Measurements from ENCODE around the gene C17orf113. TPM values are rescaled to one million over a fixed set of nuclear protein-coding genes. Genes with fewer than 3 reads are reported as not detected.

C17orf113 gene
- total RNA-seq, 3 donors from 2014 or later (not counting 1 experiment from before 2014, with no cell fraction given): 0.25 to 0.28 (median 0.26) TPM

- Histone ChIP-seq H3K27ac (ENCODE audit: low read length) (no peak overlapping the region), H3K9me3 (ENCODE audit: control insufficient read depth, insufficient read depth, low read length) (no peaks in the 10 kb centered on the region), H3K4me3 (ENCODE audit: low read length) (no peak overlapping the region), H3K27me3 (ENCODE audit: control insufficient read depth, insufficient read depth, low read length) (no peaks in the 10 kb centered on the region), H3K36me3 (ENCODE audit: control insufficient read depth, insufficient read depth, low read length) (peaks cover 38% of the 10 kb centered on the region), H3K4me1 (ENCODE audit: control insufficient read depth, insufficient read depth, low read length) (no peaks in the 10 kb centered on the region)
- Mint-ChIP-seq H3K27ac (peak overlapping the region in 1 of 2 donors; percentile 41), H3K9me3 (no peaks in the 10 kb centered on the region), H3K4me3 (no peak overlapping the region), H3K4me1 (peaks cover 40 to 41% of the 10 kb centered on the region in 2 donors), H3K36me3 (no peaks in the 10 kb centered on the region), H3K27me3 (ENCODE audit: low read depth in 2 of 2) (no peaks in the 10 kb centered on the region)
- TF ChIP-seq CTCF (IDR thresholded peaks at IDR 0.05): no peak
- no peak for ATAC-seq
- no peak for DNase-seq
- 88% methylated on average over 2 of the region's 3 CpGs for WGBS (ENCODE audit: insufficient coverage)
- intact Hi-C loops (cut with micrococcal nuclease): no loop called here
These were observed 47.6 kb downstream of the C17orf113 start for GRCh38 chr17:42002792-42003301.

GRCh38 chr17:42002175-42002791 lies 48.1 kb downstream of the C17orf113 start:
- Mint-ChIP-seq H3K27me3 (ENCODE audit: low read depth in 2 of 2) (no peaks in the 10 kb centered on the region), H3K36me3 (no peaks in the 10 kb centered on the region), H3K27ac (peak overlapping the region in 1 of 2 donors; percentile 41), H3K9me3 (no peaks in the 10 kb centered on the region), H3K4me1 (peaks cover 39 to 40% of the 10 kb centered on the region in 2 donors), H3K4me3 (no peak overlapping the region)
- WGBS (ENCODE audit: insufficient coverage): 96% methylated on average over 4 of the region's 7 CpGs
- Histone ChIP-seq H3K27ac (ENCODE audit: low read length) (no peak overlapping the region), H3K27me3 (ENCODE audit: control insufficient read depth, insufficient read depth, low read length) (no peaks in the 10 kb centered on the region), H3K4me3 (ENCODE audit: low read length) (no peak overlapping the region), H3K4me1 (ENCODE audit: control insufficient read depth, insufficient read depth, low read length) (no peaks in the 10 kb centered on the region), H3K36me3 (ENCODE audit: control insufficient read depth, insufficient read depth, low read length) (peaks cover 43% of the 10 kb centered on the region), H3K9me3 (ENCODE audit: control insufficient read depth, insufficient read depth, low read length) (no peaks in the 10 kb centered on the region)
- DNase-seq (no peak), ATAC-seq (peak in 1 of 3 donors; percentile 14)
- no peak for TF ChIP-seq CTCF (IDR thresholded peaks at IDR 0.05)
- intact Hi-C loops (cut with micrococcal nuclease): no loop called here

GRCh38 chr17:42001729-42002128 lies 48.7 kb downstream of the C17orf113 start:
- Mint-ChIP-seq H3K4me1 (peaks cover 35 to 36% of the 10 kb centered on the region in 2 donors), H3K27me3 (ENCODE audit: low read depth in 2 of 2) (no peaks in the 10 kb centered on the region), H3K4me3 (no peak overlapping the region), H3K36me3 (peaks cover 5% of the 10 kb centered on the region), H3K27ac (peak overlapping the region in 1 of 2 donors; percentile 41), H3K9me3 (no peaks in the 10 kb centered on the region)
- Histone ChIP-seq H3K27ac (ENCODE audit: low read length) (no peak overlapping the region), H3K27me3 (ENCODE audit: control insufficient read depth, insufficient read depth, low read length) (no peaks in the 10 kb centered on the region), H3K4me1 (ENCODE audit: control insufficient read depth, insufficient read depth, low read length) (no peaks in the 10 kb centered on the region), H3K9me3 (ENCODE audit: control insufficient read depth, insufficient read depth, low read length) (no peaks in the 10 kb centered on the region), H3K36me3 (ENCODE audit: control insufficient read depth, insufficient read depth, low read length) (peaks cover 49% of the 10 kb centered on the region), H3K4me3 (ENCODE audit: low read length) (no peak overlapping the region)
- WGBS (ENCODE audit: insufficient coverage): no CpG with 5 or more reads among the region's 2 CpGs
- TF ChIP-seq CTCF (IDR thresholded peaks at IDR 0.05): no peak
- DNase-seq: no peak
- intact Hi-C loops (cut with micrococcal nuclease): no loop called here
- ATAC-seq: no peak

All from natural killer cell (primary cell).